ENCODE data around the gene WFS1.

Gene WFS1

DNA sequence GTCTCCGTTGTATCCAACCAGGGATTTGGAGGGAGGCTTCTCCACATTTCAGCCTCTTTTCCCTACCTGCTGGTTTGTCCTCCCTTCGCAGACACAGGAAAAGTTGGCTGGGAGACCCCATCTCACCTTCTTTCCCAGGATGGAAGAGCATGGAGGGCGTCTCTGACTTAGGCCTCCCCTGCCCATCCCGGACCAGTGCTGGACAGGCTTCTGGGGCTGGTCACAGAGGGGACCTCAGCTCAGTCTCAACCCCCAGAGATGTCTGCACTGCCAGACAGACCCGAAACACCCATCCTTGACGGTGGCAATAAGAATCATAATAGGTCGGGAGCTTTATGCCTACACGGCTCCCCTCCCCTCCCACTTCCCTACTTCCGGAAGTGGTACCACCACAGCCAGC lies 1.6 kb downstream of the WFS1 start:
- H3K4me1 ChIP-seq (ENCODE audit: control insufficient read depth in 5 of 5, insufficient read depth in 5 of 5, low read length in 5 of 5): peaks cover 18 to 81% (median 61%) of the 10 kb centered on the region in 5 donors
- peak overlapping the region; percentile 46 for H3K27ac ChIP-seq (ENCODE audit: low read depth, low read length)
- no peaks in the 10 kb centered on the region for H3K9me3 ChIP-seq (ENCODE audit: control insufficient read depth in 5 of 5, low read length in 5 of 5)
- H3K36me3 ChIP-seq (ENCODE audit: control insufficient read depth in 5 of 5, insufficient read depth in 5 of 5, low read length in 5 of 5): peaks cover 0 to 8% (median 0%) of the 10 kb centered on the region in 5 donors
- H3K27me3 ChIP-seq (ENCODE audit: control insufficient read depth in 5 of 5, insufficient read depth in 4 of 5, low read length in 5 of 5): no peaks in the 10 kb centered on the region
- peak overlapping the region; percentile 17 to 84 (median 68) for H3K9ac ChIP-seq (ENCODE audit: low read length in 5 of 5)
- peak overlapping the region; percentile 79 to 93 (median 82) for H3K4me3 ChIP-seq (ENCODE audit: low read depth in 1 of 5, low read length in 5 of 5)

- Histone ChIP-seq H3K27ac (ENCODE audit: low read depth, low read length) (peak overlapping the region; percentile 46), H3K9ac (ENCODE audit: low read length in 5 of 5) (peak overlapping the region; percentile 17 to 84 (median 68)), H3K36me3 (ENCODE audit: control insufficient read depth in 5 of 5, insufficient read depth in 5 of 5, low read length in 5 of 5) (peaks cover 0 to 8% (median 0%) of the 10 kb centered on the region in 5 donors), H3K4me3 (ENCODE audit: low read depth in 1 of 5, low read length in 5 of 5) (peak overlapping the region; percentile 79 to 93 (median 82)), H3K9me3 (ENCODE audit: control insufficient read depth in 5 of 5, low read length in 5 of 5) (no peaks in the 10 kb centered on the region), H3K4me1 (ENCODE audit: control insufficient read depth in 5 of 5, insufficient read depth in 5 of 5, low read length in 5 of 5) (peaks cover 18 to 88% (median 66%) of the 10 kb centered on the region in 5 donors), H3K27me3 (ENCODE audit: control insufficient read depth in 5 of 5, insufficient read depth in 4 of 5, low read length in 5 of 5) (no peaks in the 10 kb centered on the region)
Observed at GRCh38 chr4:6271701-6272465, 2.2 kb downstream of the WFS1 start.

GRCh38 chr4:6272863-6273660 lies 3.4 kb downstream of the WFS1 start:
- Histone ChIP-seq H3K4me3 (ENCODE audit: low read depth in 1 of 5, low read length in 5 of 5) (no peak overlapping the region), H3K9me3 (ENCODE audit: control insufficient read depth in 5 of 5, low read length in 5 of 5) (no peaks in the 10 kb centered on the region), H3K36me3 (ENCODE audit: control insufficient read depth in 5 of 5, insufficient read depth in 5 of 5, low read length in 5 of 5) (peaks cover 0 to 15% (median 6%) of the 10 kb centered on the region in 5 donors), H3K27me3 (ENCODE audit: control insufficient read depth in 5 of 5, insufficient read depth in 4 of 5, low read length in 5 of 5) (no peaks in the 10 kb centered on the region), H3K9ac (ENCODE audit: low read length in 5 of 5) (peak overlapping the region in 1 of 5 donors; percentile 33), H3K4me1 (ENCODE audit: control insufficient read depth in 5 of 5, insufficient read depth in 5 of 5, low read length in 5 of 5) (peaks cover 22 to 88% (median 76%) of the 10 kb centered on the region in 5 donors), H3K27ac (ENCODE audit: low read depth, low read length) (no peak overlapping the region)

DNA sequence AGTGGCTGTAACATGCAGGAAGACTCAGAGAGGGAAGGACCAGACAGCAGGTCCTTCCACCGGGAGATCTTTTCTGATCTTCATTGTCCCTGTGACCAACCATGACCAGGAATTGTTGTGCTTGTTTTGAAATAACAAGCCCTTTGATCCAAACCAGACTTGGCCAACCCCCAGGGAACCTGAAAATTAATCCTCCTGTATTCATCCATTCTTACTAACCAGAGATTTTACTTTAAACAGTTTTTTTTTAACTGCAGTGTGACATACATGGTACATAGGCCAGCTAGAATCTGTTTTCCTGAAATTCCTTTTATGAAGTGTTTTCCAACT lies 4.0 kb downstream of the WFS1 start:
- peaks cover 23 to 88% (median 81%) of the 10 kb centered on the region in 5 donors for H3K4me1 ChIP-seq (ENCODE audit: control insufficient read depth in 5 of 5, insufficient read depth in 5 of 5, low read length in 5 of 5)
- H3K9ac ChIP-seq (ENCODE audit: low read length in 5 of 5): peak overlapping the region in 1 of 5 donors; percentile 1
- peaks cover 0 to 21% (median 12%) of the 10 kb centered on the region in 5 donors for H3K36me3 ChIP-seq (ENCODE audit: control insufficient read depth in 5 of 5, insufficient read depth in 5 of 5, low read length in 5 of 5)
- H3K4me3 ChIP-seq (ENCODE audit: low read depth in 1 of 5, low read length in 5 of 5): no peak overlapping the region
- H3K9me3 ChIP-seq (ENCODE audit: control insufficient read depth in 5 of 5, low read length in 5 of 5): no peaks in the 10 kb centered on the region
- no peak overlapping the region for H3K27ac ChIP-seq (ENCODE audit: low read depth, low read length)
- H3K27me3 ChIP-seq (ENCODE audit: control insufficient read depth in 5 of 5, insufficient read depth in 4 of 5, low read length in 5 of 5): no peaks in the 10 kb centered on the region

DNA sequence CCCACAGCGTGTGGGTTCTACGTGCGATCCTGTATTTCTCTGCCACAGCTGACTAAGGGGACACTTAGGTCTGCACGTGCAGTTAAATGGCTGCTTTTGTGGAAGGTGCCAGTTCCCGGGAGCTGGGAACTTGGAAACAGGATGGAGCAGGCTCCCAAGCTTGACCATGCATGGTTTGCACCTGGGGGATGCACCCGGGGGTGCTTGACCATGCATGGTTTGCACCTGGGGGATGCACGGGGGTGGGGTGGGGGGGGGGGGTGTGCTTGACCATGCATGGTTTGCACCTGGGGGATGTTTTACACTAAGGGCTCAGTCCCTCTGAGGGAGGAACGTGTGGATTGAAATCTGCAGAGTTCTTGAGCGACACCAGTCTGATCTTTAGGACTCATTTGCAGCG lies 5.7 kb downstream of the WFS1 start:
- peaks cover 0 to 38% (median 29%) of the 10 kb centered on the region in 5 donors for H3K36me3 ChIP-seq (ENCODE audit: control insufficient read depth in 5 of 5, insufficient read depth in 5 of 5, low read length in 5 of 5)
- peaks cover 21 to 93% (median 77%) of the 10 kb centered on the region in 5 donors for H3K4me1 ChIP-seq (ENCODE audit: control insufficient read depth in 5 of 5, insufficient read depth in 5 of 5, low read length in 5 of 5)
- H3K9ac ChIP-seq (ENCODE audit: low read length in 5 of 5): no peak overlapping the region
- H3K27me3 ChIP-seq (ENCODE audit: control insufficient read depth in 5 of 5, insufficient read depth in 4 of 5, low read length in 5 of 5): no peaks in the 10 kb centered on the region
- H3K27ac ChIP-seq (ENCODE audit: low read depth, low read length): no peak overlapping the region
- no peaks in the 10 kb centered on the region for H3K9me3 ChIP-seq (ENCODE audit: control insufficient read depth in 5 of 5, low read length in 5 of 5)
- H3K4me3 ChIP-seq (ENCODE audit: low read depth in 1 of 5, low read length in 5 of 5): no peak overlapping the region

- no peaks in the 10 kb centered on the region for H3K27me3 ChIP-seq (ENCODE audit: control insufficient read depth in 5 of 5, insufficient read depth in 4 of 5, low read length in 5 of 5)
- no peak overlapping the region for H3K27ac ChIP-seq (ENCODE audit: low read depth, low read length)
- H3K36me3 ChIP-seq (ENCODE audit: control insufficient read depth in 5 of 5, insufficient read depth in 5 of 5, low read length in 5 of 5): peaks cover 0 to 46% (median 34%) of the 10 kb centered on the region in 5 donors
- H3K9me3 ChIP-seq (ENCODE audit: control insufficient read depth in 5 of 5, low read length in 5 of 5): no peaks in the 10 kb centered on the region
- H3K9ac ChIP-seq (ENCODE audit: low read length in 5 of 5): peak overlapping the region in 1 of 5 donors; percentile 5
- peaks cover 17 to 87% (median 69%) of the 10 kb centered on the region in 5 donors for H3K4me1 ChIP-seq (ENCODE audit: control insufficient read depth in 5 of 5, insufficient read depth in 5 of 5, low read length in 5 of 5)
- H3K4me3 ChIP-seq (ENCODE audit: low read depth in 1 of 5, low read length in 5 of 5): no peak overlapping the region
Observed at GRCh38 chr4:6275898-6276806, 6.5 kb downstream of the WFS1 start.

DNA sequence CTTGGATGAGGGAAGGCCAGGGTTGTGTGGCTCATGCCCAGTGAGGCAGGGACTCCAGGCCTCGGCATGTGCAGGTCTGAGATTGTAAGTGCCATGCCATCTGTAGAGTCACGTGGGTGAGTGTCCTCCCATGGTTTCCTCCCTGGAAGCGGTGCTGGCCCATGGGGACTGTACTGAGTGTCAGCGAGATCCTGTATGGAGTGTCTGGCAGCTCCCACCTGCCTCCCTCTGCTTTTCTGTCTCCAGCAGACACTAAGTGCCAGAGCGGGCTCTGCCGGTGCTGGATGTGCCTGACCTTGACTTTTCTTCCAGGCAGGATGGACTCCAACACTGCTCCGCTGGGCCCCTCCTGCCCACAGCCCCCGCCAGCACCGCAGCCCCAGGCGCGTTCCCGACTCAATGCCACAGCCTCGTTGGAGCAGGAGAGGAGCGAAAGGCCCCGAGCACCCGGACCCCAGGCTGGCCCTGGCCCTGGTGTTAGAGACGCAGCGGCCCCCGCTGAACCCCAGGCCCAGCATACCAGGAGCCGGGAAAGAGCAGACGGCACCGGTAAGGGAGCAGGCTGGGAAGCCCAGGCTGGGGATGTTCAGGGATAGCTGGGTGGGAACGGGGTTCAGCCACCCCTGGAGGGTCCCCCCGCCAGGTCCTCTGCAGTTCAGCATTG lies 7.6 kb downstream of the WFS1 start:
- Histone ChIP-seq H3K27ac (ENCODE audit: low read depth, low read length) (no peak overlapping the region), H3K4me1 (ENCODE audit: control insufficient read depth in 5 of 5, insufficient read depth in 5 of 5, low read length in 5 of 5) (peaks cover 13 to 86% (median 63%) of the 10 kb centered on the region in 5 donors), H3K9ac (ENCODE audit: low read length in 5 of 5) (peak overlapping the region in 1 of 5 donors; percentile 10), H3K27me3 (ENCODE audit: control insufficient read depth in 5 of 5, insufficient read depth in 4 of 5, low read length in 5 of 5) (no peaks in the 10 kb centered on the region), H3K36me3 (ENCODE audit: control insufficient read depth in 5 of 5, insufficient read depth in 5 of 5, low read length in 5 of 5) (peaks cover 0 to 57% (median 42%) of the 10 kb centered on the region in 5 donors), H3K4me3 (ENCODE audit: low read depth in 1 of 5, low read length in 5 of 5) (peak overlapping the region in 1 of 5 donors; percentile 20), H3K9me3 (ENCODE audit: control insufficient read depth in 5 of 5, low read length in 5 of 5) (no peaks in the 10 kb centered on the region)

GRCh38 chr4:6277935-6278800 lies 8.5 kb downstream of the WFS1 start:
- Histone ChIP-seq H3K4me1 (ENCODE audit: control insufficient read depth in 5 of 5, insufficient read depth in 5 of 5, low read length in 5 of 5) (peaks cover 11 to 79% (median 55%) of the 10 kb centered on the region in 5 donors), H3K27ac (ENCODE audit: low read depth, low read length) (no peak overlapping the region), H3K27me3 (ENCODE audit: control insufficient read depth in 5 of 5, insufficient read depth in 4 of 5, low read length in 5 of 5) (no peaks in the 10 kb centered on the region), H3K9me3 (ENCODE audit: control insufficient read depth in 5 of 5, low read length in 5 of 5) (no peaks in the 10 kb centered on the region), H3K36me3 (ENCODE audit: control insufficient read depth in 5 of 5, insufficient read depth in 5 of 5, low read length in 5 of 5) (peaks cover 0 to 64% (median 51%) of the 10 kb centered on the region in 5 donors), H3K9ac (ENCODE audit: low read length in 5 of 5) (peak overlapping the region in 1 of 5 donors; percentile 28), H3K4me3 (ENCODE audit: low read depth in 1 of 5, low read length in 5 of 5) (peak overlapping the region in 1 of 5 donors; percentile 6)

All from subcutaneous abdominal adipose tissue (tissue), 5 donors.